Skeletal muscle satellite cell (primary cell): ENCODE measurements around the gene KCNA5.

Source experiments
- H3K27me3 ChIP-seq: 2 replicates; pipeline ENCODE4 v1.7.0; 2013; ENCODE audit warnings: low read length; ENCODE audit not compliant: control insufficient read depth, insufficient read depth
- H3K36me3 ChIP-seq: 2 replicates; pipeline ENCODE4 v1.7.0; 2013; ENCODE audit warnings: mild to moderate bottlenecking, control low read depth, low read length; ENCODE audit not compliant: insufficient read depth
- H3K4me1 ChIP-seq: 2 replicates; pipeline ENCODE4 v1.7.0; 2013; ENCODE audit warnings: low read length; ENCODE audit not compliant: control insufficient read depth, insufficient read depth
- H3K4me2 ChIP-seq: 2 replicates; pipeline ENCODE4 v1.7.0; 2013; ENCODE audit warnings: mild to moderate bottlenecking, low read length
- H3K4me3 ChIP-seq: 2 replicates; pipeline ENCODE4 v1.7.0; 2013; ENCODE audit warnings: low read length
- H3K9ac ChIP-seq: 2 replicates; pipeline ENCODE4 v1.7.0; 2013; ENCODE audit warnings: mild to moderate bottlenecking, low read depth, low read length, moderate library complexity
- H3K9me3 ChIP-seq: replicated peaks from 2 replicates; pipeline ENCODE4 v1.7.0; 2013; ENCODE audit warnings: mild to moderate bottlenecking, control low read depth, low read length

KCNA5 gene

GRCh38 chr12:5087831-5088554 lies 44.3 kb downstream of the KCNA5 start:
- Histone ChIP-seq H3K4me3 (no peak overlapping the region), H3K4me2 (no peak overlapping the region), H3K9ac (no peak overlapping the region), H3K27me3 (no peaks in the 10 kb centered on the region), H3K4me1 (peaks cover 18% of the 10 kb centered on the region), H3K9me3 (no peaks in the 10 kb centered on the region), H3K36me3 (no peaks in the 10 kb centered on the region)

GRCh38 chr12:5088586-5089264 lies 45.0 kb downstream of the KCNA5 start:
- no peak overlapping the region for H3K4me2 ChIP-seq
- H3K27me3 ChIP-seq = peaks cover under 1% of the 10 kb centered on the region
- no peak overlapping the region for H3K9ac ChIP-seq
- H3K4me1 ChIP-seq = peaks cover 18% of the 10 kb centered on the region
- no peaks in the 10 kb centered on the region for H3K9me3 ChIP-seq
- no peaks in the 10 kb centered on the region for H3K36me3 ChIP-seq
- H3K4me3 ChIP-seq = no peak overlapping the region

GRCh38 chr12:5094551-5094950 lies 50.9 kb downstream of the KCNA5 start:
- Histone ChIP-seq H3K4me1 (no peaks in the 10 kb centered on the region), H3K4me3 (no peak overlapping the region), H3K36me3 (no peaks in the 10 kb centered on the region), H3K9ac (no peak overlapping the region), H3K4me2 (no peak overlapping the region), H3K27me3 (peaks cover 14% of the 10 kb centered on the region), H3K9me3 (no peaks in the 10 kb centered on the region)

DNA sequence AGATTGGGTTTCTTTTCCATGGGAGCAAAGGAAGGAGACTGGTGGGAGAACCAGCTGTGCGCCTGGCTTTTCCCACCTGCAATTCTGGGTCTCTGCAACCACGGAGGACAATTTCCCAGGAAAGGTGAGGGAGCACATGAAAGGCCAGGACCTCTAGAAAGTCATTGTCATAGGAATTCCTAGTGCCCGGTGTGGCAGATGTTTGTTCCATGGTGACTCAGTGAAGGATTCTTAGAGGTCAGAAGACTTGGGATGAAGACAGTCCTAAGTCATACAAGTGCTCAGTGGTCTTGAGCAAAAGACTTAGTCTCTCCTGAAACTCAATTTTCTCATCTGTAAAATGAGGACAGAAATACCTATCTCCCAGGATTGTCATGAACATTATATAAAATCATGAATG lies 51.3 kb downstream of the KCNA5 start:
- H3K4me1 ChIP-seq = no peaks in the 10 kb centered on the region
- H3K36me3 ChIP-seq = no peaks in the 10 kb centered on the region
- H3K27me3 ChIP-seq = peaks cover 14% of the 10 kb centered on the region
- H3K9ac ChIP-seq = no peak overlapping the region
- H3K4me2 ChIP-seq = no peak overlapping the region
- H3K4me3 ChIP-seq = no peak overlapping the region
- H3K9me3 ChIP-seq = no peaks in the 10 kb centered on the region
